ENCODE results near the gene MPP3.

- TF ChIP-seq CTCF (conservative IDR thresholded peaks at IDR 0.05; ENCODE audit: low read length) = no peak
- no peak for TF ChIP-seq EZH2phosphoT487 (IDR thresholded peaks at IDR 0.05; ENCODE audit: borderline replicate concordance, low read depth, low read length)
Observed at GRCh38 chr17:43768382-43768781, 64.6 kb downstream of the MPP3 start.
